Brain pericyte (primary cell): ENCODE data around the gene ELP6.
"Not testable (repeated sequence)": the region's sequence is repeated elsewhere in the genome, so short reads cannot be mapped to it uniquely, and the experiment has no call there.

Source experiments
- DNase-seq: peaks from one replicate; pipeline ENCODE4 v3.0.0-alpha.2; 2012; ENCODE audit warnings: low read depth, low spot score

ELP6 gene

DNA sequence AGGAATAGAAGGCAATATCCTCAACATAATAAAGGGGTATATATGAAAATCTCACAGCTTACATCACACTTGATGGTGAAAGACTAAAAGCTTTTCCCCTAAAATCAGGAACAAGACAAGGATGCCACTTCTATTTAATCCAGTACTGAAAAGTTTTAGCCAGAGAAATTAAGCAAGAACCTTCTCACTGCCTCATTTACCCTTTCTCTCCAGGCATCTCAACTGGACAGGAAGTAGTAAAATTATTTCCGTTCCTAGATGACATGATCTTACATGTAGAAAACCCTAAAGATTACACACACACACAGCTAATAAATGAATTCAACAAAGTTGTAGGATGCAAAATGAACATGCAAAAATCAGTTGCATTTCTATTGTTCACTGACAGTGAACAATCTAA lies 48.9 kb downstream of the ELP6 start:
- DNase-seq = no peak

DNA sequence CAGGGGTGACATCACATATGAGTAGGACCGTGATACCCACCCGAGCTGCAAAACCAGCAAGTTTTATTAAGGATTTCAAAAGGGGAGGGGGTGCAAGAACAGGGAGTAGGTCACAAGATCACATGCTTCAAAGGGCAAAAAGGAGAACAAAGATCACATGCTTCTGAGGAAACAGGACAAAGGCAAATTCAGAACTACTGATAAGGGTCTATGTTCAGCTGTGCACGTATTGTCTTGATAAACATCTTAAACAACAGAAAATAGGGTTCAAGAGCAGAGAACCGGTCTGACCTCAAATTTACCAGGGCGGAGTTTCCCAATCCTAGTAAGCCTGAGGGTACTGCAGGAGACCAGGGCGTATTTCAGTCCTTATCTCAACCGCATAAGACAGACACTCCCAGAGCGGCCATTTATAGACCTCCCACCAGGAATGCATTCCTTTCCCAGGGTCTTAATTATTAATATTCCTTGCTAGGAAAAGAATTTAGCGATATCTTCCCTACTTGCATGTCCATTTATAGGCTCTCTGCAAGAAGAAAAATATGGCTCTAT lies 53.9 kb downstream of the ELP6 start:
- not testable (repeated sequence) for DNase-seq

- DNase-seq = no peak
Observed at GRCh38 chr3:47456984-47457383, 56.5 kb downstream of the ELP6 start.

- no peak for DNase-seq
Observed at GRCh38 chr3:47455806-47456452, 57.6 kb downstream of the ELP6 start.

GRCh38 chr3:47452453-47453215 lies 60.9 kb downstream of the ELP6 start:
- no peak for DNase-seq
